ENCODE measurements around the gene IL1F10. TPM values are rescaled to one million over a fixed set of nuclear protein-coding genes. Genes with fewer than 3 reads are reported as not detected.
A peak's percentile ranks its signal among the peaks of the same experiment; 100 is the strongest.

Gene IL1F10
- total RNA-seq, 1 donor from 2014 or later, result not detected

DNA sequence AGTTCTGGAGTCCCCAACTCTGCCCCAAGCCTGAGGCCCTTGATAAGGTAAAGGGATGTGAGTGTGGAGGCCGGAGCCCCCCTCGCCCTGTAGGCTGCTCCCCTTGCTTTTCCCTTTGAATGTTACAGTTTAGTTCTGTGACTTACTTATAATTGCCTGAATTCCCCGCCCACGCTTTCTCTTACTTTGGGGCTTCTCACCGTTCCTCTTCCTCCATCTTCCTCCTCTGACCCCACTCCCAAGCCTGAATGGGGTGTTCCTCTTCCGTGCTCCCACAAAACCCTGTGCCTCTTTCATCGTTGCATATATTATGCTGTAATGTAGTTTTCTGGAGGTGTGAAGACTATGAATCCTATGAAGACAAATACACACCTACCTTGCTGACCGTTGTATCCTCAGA is 44.7 kb downstream of the IL1F10 start:
- no peak for DNase-seq (ENCODE audit: low spot score)

- no peak for DNase-seq (ENCODE audit: low spot score)
Observed at GRCh38 chr2:113112871-113113270, 45.1 kb downstream of the IL1F10 start.

DNA sequence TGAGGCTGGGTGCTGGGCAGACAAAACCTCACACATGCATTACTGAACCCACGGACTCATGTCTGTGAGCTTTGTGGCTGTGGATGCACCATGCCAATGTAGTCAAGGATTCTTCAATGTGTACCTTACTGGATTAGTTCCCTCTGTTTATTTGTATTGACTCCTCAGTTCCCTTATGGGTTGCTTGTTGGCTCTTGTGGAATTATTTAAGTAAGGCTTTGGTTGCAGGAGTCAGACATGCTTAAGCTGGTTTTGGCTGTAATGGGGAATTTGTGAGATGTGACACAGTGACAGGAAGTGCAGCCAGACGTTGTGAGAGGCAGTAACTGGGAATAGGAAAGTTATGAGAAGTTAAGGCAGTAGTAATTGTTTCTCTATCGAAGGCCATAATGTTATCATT is 46.0 kb downstream of the IL1F10 start:
- no peak for DNase-seq (ENCODE audit: low spot score)

GRCh38 chr2:113114224-113114945 is 46.6 kb downstream of the IL1F10 start:
- DNase-seq (ENCODE audit: low spot score), result no peak

DNA sequence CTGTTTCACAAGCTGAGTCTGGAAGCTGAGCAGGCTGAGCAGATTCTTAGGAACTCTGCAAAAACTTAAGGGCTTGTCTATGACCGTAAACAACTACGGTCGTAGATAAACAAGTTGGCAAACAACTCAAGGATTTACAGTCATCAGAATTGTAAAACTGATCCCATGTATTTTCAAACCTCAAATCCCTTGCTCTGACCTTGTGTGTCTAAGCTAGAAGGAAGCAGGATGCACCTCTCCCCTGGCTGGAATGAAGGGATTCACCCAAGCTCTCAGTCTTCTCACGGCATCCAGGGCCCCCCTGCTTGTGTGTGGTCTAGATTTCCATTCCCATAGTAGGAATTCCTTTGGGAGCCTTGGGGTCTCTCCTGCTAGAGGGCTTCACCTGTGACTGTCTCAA is 47.2 kb downstream of the IL1F10 start:
- DNase-seq (ENCODE audit: low spot score), result no peak

DNA sequence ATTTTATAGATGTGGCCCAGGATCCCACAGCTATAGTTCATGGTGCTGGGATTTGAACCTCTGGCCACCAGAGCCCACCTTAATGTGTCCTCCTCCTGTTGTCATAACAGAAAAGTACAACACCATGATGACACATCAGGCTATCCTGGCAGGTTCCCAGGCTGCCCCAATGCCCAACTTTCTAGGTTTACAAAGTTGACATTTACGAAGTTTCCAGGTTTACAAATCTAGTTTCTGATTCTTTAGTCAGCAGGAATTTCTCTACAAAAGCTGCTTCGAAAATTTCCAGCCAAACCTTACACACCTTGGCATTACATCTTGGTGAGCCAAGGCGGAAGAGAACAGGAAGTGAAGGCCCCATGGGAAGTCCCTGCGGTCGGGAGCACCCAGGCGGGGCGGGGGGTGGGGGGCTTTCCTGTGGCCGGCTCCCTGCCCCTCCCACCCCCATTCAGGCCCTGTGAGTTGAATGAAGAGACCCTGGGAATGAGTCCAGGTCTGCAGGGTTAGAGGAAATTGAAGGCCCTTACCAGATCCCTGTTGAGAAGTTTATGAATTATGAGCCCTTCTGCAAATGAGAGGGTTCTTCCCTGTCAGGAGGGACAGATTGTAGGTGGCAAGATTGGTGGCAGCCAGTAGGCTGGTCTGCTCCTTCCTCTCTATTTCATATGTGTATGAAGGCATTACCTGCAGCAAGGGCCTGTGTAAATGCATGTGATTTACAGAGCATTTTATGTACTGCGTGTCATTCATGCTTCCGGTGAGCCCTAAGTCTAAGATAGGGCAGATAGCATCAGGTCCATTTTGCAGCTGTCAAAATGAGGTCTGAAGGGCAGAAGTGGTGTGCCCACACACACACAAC is 48.6 kb downstream of the IL1F10 start:
- no peak for DNase-seq (ENCODE audit: low spot score)

DNA sequence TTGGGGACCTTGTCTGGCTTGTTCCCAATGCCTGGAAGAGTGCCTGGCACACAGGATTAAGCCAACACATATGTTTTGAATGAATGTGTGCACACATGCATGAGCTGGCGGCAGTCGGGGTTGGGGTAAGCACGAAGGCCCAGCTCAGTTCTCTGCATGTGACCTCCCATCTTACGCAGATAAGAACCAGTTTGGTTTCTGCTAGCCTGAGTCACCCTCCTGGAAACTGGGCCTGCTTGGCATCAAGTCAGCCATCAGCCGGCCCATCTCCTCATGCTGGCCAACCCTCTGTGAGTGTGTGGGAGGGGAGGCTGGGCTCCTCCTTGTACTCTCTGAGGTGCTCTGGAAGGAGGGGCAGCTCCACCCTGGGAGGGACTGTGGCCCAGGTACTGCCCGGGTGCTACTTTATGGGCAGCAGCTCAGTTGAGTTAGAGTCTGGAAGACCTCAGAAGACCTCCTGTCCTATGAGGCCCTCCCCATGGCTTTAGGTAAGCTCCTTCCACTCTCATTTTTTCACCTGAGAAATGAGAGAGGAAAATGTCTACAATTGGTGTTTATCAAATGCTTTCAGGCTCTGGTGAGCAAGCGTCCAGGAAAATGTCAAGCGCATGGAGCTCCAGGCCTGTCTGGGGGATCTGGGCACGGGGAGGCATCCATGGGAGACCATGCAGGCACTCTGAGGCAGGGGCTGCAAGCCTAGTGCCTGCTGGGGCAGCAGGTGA is 49.9 kb downstream of the IL1F10 start:
- peak; percentile 91 for DNase-seq (ENCODE audit: low spot score)

DNA sequence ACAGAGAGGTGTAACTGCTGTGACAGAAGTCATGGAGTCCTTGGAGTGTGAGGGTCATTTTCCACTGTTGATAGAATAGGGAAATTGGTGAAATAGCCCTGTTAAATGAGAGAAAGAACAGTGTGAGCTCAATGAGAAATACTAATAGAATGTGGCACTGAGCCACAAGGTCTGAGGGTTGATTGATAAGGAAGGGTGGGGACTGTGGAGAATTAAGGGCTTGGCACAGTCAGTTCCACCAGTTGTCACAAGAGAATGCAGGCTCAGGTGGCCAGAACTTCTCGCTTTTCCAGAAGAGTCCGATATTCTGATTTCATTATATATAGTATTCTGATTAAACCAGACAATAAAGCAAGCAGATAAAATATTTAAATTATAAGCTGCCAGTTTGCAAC is 50.5 kb downstream of the IL1F10 start:
- DNase-seq (ENCODE audit: low spot score), result no peak

- no peak for DNase-seq (ENCODE audit: low spot score)
Observed at GRCh38 chr2:113119111-113119510, 51.3 kb downstream of the IL1F10 start.

- no peak for DNase-seq (ENCODE audit: low spot score)
Observed at GRCh38 chr2:113120861-113121260, 53.1 kb downstream of the IL1F10 start.

GRCh38 chr2:113122364-113122763 is 54.6 kb downstream of the IL1F10 start:
- no peak for DNase-seq (ENCODE audit: low spot score)

GRCh38 chr2:113123726-113124125 is 56.0 kb downstream of the IL1F10 start:
- DNase-seq (ENCODE audit: low spot score), result no peak

DNA sequence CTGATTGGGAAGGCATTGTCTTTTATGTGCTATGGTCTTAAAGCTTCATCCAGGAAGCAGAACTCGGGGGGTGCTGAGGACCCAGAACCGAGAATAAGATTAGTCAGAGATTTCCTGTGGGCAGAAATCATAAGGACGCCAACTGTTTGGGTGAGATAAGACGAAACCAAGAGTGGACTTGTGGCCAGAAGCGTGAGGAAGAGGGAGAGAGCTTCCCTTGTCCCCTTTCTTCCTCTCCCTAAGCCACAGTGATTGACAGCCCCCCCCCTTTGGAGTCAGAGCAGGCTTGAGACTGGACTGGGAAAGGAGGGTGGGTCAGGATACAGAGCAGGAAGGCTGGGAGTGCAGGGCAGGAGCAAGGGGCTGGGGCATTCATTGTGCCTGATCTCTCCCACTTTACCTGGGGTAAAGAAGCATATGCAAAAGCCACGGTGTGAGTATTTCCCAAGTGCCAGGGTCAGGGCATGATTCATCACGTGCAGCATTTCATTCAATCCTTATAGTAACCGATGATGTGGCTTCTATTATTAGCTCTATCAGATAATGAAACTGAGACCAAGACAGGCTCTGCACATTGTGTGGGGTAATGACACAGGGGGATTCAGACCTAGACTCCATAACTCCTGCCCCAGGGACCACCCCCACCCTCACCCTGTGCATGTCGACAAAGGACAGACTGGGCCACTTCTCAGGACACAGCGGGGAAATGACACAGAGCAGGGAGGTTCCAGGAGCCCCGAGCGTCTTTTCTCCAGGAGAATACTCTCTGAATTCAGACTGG is 56.6 kb downstream of the IL1F10 start:
- DNase-seq (ENCODE audit: low spot score), result no peak

Other genes starting within 250 kb of the IL1F10 start
- gene IL1B, start 231.2 kb upstream of the IL1F10 start, total RNA-seq, result 3.5 TPM
- not detected for gene IL37, start 156.8 kb upstream of the IL1F10 start, total RNA-seq
- gene IL36G, start 90.0 kb upstream of the IL1F10 start, total RNA-seq, result not detected
- gene IL36A, start 62.5 kb upstream of the IL1F10 start, total RNA-seq, result not detected
- not detected for gene IL36B, start 15.1 kb upstream of the IL1F10 start, total RNA-seq
- not detected for gene IL36RN, start 8.8 kb upstream of the IL1F10 start, total RNA-seq
- gene IL1RN, start 59.6 kb downstream of the IL1F10 start, total RNA-seq, result 80.2 TPM
- gene PSD4, start 106.0 kb downstream of the IL1F10 start, total RNA-seq, result 55.1 TPM
- gene PAX8, start 211.0 kb downstream of the IL1F10 start, total RNA-seq, result 160 TPM

All from ureter (tissue), 1 donor.